HEK293 (cell line): ENCODE results near the gene PGAP1.

Experiments
- CTCF ChIA-PET: fragments of 350-600 bp; formaldehyde crosslinking; extraction: SDS; loops from one replicate; lab custom pipeline; 2021; ENCODE audit warnings: antibody characterized with exemption; lab: Yijun Ruan, JAX
- POLR2A ChIA-PET: fragments of 300-600 bp; formaldehyde crosslinking; extraction: SDS; loops from one replicate; lab custom pipeline; 2020; ENCODE audit warnings: antibody characterized with exemption, inconsistent platforms; lab: Yijun Ruan, JAX
- H3K27ac ChIP-seq: fragments of 200-500 bp; sonication (Bioruptor generic); 2 replicates; pipeline ENCODE4 v1.5.1; 2014; ENCODE audit warnings: low read depth, low read length, control low read depth, inconsistent platforms; ENCODE audit errors: extremely low read depth
- H3K36me3 ChIP-seq, 2 experiments: fragments of 200-500 bp in 1 of 2; sonication (Bioruptor generic) in 1 of 2; 1 replicate in 1 of 2; 2 replicates in 1 of 2; pipeline ENCODE4 v1.5.1; 2014 to 2017; ENCODE audit warnings: inconsistent platforms in 2 of 2, low read length in 2 of 2; ENCODE audit not compliant: control insufficient read depth in 2 of 2, insufficient read depth in 1 of 2
- H3K4me1 ChIP-seq: fragments of 200-500 bp; sonication (Bioruptor generic); 2 replicates; pipeline ENCODE4 v1.5.1; 2014; ENCODE audit warnings: mild to moderate bottlenecking, low read length, inconsistent platforms; ENCODE audit not compliant: control insufficient read depth, insufficient read depth
- H3K4me3 ChIP-seq: 2 replicates; pipeline ENCODE4 v1.5.1; 2011; ENCODE audit warnings: low read depth, mild to moderate bottlenecking, control low read depth, low read length, moderate library complexity
- H3K9me3 ChIP-seq: fragments of 200-500 bp; sonication (Bioruptor generic); 2 replicates; pipeline ENCODE4 v1.5.1; 2014; ENCODE audit warnings: low read depth, low read length, inconsistent platforms; ENCODE audit not compliant: control insufficient read depth, insufficient read depth
- IKZF3 ChIP-seq: fragments of 450-650 bp; IDR thresholded peaks from 2 replicates; pipeline ENCODE4 v1.5.0; 2018; ENCODE audit warnings: missing biosample characterization, mild to moderate bottlenecking, missing genetic modification characterization, moderate library complexity
- KLF9 ChIP-seq: fragments of 450-650 bp; formaldehyde crosslinking; IDR thresholded peaks from 2 replicates; pipeline ENCODE4 v1.5.1; 2016; ENCODE audit warnings: missing biosample characterization, missing genetic modification characterization, low read depth
- WT1 ChIP-seq: fragments of 450-650 bp; formaldehyde crosslinking; IDR thresholded peaks from 2 replicates; pipeline ENCODE4 v1.5.1; 2016; ENCODE audit warnings: missing biosample characterization, missing genetic modification characterization
- ZBTB48 ChIP-seq: fragments of 450-650 bp; formaldehyde crosslinking; IDR thresholded peaks from 2 replicates; pipeline ENCODE4 v1.5.1; 2016; ENCODE audit warnings: missing biosample characterization, missing genetic modification characterization
- ZFP41 ChIP-seq: fragments of 450-650 bp; formaldehyde crosslinking; IDR thresholded peaks from 2 replicates; pipeline ENCODE4 v1.5.1; 2016; ENCODE audit warnings: missing biosample characterization, missing genetic modification characterization, borderline replicate concordance
- ZNF394 ChIP-seq: fragments of 450-650 bp; formaldehyde crosslinking; IDR thresholded peaks from 2 replicates; pipeline ENCODE4 v1.5.1; 2016; ENCODE audit warnings: missing biosample characterization, missing genetic modification characterization, mild to moderate bottlenecking, moderate library complexity, borderline replicate concordance
- ZNF423 ChIP-seq: fragments of 450-650 bp; formaldehyde crosslinking; IDR thresholded peaks from 2 replicates; pipeline ENCODE4 v1.5.1; 2016; ENCODE audit warnings: missing biosample characterization, missing genetic modification characterization
- ZNF596 ChIP-seq: fragments of 450-650 bp; IDR thresholded peaks from 2 replicates; pipeline ENCODE4 v1.5.0; 2018; ENCODE audit warnings: missing biosample characterization, mild to moderate bottlenecking, missing genetic modification characterization, moderate library complexity
- ZNF791 ChIP-seq: fragments of 450-650 bp; formaldehyde crosslinking; IDR thresholded peaks from 2 replicates; pipeline ENCODE4 v1.5.1; 2016; ENCODE audit warnings: missing biosample characterization, missing genetic modification characterization
- TF ChIP-seq, protein P1 (sequence below): fragments of 450-650 bp; formaldehyde crosslinking; IDR thresholded peaks from 2 replicates; pipeline ENCODE4 v1.5.1; 2017; ENCODE audit warnings: missing biosample characterization, missing genetic modification characterization
- TF ChIP-seq, protein P2 (sequence below): fragments of 450-650 bp; formaldehyde crosslinking; IDR thresholded peaks from 2 replicates; pipeline ENCODE4 v1.5.1; 2016; ENCODE audit warnings: missing biosample characterization, missing genetic modification characterization
- TF ChIP-seq, protein P3 (sequence below): fragments of 450-650 bp; formaldehyde crosslinking; IDR thresholded peaks from 2 replicates; pipeline ENCODE4 v1.5.1; 2016; ENCODE audit warnings: missing biosample characterization, missing genetic modification characterization
- TF ChIP-seq, protein P4 (sequence below): fragments of 450-650 bp; formaldehyde crosslinking; IDR thresholded peaks from 2 replicates; pipeline ENCODE4 v1.5.1; 2017; ENCODE audit warnings: missing biosample characterization, mild to moderate bottlenecking, missing genetic modification characterization, moderate library complexity
- TF ChIP-seq, protein P5 (sequence below): fragments of 450-650 bp; formaldehyde crosslinking; IDR thresholded peaks from 2 replicates; pipeline ENCODE4 v1.5.1; 2016; ENCODE audit warnings: missing biosample characterization, missing genetic modification characterization, borderline replicate concordance
- TF ChIP-seq, protein P6 (sequence below): fragments of 450-650 bp; formaldehyde crosslinking; IDR thresholded peaks from 2 replicates; pipeline ENCODE4 v1.5.1; 2016; ENCODE audit warnings: missing biosample characterization, missing genetic modification characterization
- TF ChIP-seq, protein P7 (sequence below): fragments of 450-650 bp; formaldehyde crosslinking; conservative IDR thresholded peaks from 2 replicates; pipeline ENCODE4 v1.5.1; 2016; ENCODE audit warnings: low read depth, missing biosample characterization, missing genetic modification characterization

PGAP1 gene, protein sequence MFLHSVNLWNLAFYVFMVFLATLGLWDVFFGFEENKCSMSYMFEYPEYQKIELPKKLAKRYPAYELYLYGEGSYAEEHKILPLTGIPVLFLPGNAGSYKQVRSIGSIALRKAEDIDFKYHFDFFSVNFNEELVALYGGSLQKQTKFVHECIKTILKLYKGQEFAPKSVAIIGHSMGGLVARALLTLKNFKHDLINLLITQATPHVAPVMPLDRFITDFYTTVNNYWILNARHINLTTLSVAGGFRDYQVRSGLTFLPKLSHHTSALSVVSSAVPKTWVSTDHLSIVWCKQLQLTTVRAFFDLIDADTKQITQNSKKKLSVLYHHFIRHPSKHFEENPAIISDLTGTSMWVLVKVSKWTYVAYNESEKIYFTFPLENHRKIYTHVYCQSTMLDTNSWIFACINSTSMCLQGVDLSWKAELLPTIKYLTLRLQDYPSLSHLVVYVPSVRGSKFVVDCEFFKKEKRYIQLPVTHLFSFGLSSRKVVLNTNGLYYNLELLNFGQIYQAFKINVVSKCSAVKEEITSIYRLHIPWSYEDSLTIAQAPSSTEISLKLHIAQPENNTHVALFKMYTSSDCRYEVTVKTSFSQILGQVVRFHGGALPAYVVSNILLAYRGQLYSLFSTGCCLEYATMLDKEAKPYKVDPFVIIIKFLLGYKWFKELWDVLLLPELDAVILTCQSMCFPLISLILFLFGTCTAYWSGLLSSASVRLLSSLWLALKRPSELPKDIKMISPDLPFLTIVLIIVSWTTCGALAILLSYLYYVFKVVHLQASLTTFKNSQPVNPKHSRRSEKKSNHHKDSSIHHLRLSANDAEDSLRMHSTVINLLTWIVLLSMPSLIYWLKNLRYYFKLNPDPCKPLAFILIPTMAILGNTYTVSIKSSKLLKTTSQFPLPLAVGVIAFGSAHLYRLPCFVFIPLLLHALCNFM

DNA sequence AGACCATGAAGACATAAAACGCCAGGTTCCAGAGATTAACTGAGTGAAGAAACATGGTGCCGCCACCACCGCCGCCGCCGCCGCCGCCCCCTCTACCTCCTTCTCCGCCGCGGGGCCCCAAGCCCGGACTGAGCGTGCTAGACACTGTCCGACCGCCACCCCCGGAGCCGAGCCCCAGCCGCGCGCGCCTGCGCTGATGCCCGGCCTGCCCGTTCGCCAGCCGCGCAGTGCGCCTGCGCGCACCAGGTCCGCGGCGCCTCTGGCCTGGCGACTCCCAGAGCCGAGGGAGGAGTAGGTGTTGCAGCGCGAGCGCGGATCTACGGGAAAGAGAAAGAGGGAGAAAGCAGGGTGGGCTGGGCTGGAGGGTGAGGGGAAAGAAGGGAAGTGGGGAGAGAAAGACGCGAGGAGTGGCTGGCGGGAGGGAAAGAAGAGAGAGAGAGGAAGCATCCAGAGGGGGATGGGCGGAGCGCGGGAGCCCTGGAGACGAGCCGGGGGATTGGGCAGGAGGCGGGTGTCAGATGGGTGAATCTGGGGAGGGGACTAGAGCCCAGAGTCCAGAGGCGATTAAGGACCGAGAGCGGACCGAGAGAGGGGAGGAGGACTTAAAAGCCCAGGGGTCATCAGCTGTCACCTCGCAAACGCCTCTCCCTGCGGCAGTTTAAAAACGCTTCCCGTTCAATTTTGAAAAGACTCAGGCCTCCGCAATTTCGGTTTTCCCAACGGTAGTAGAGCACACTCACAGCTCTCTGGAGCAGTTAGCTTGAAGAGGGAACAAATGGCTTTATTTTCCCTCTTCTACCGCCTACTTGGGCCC is at the start of gene PGAP1:
PGAP1 (minus strand) TSS at position 146 of the 814 bp plus-strand sequence; CDS start at position 55, 91 bp downstream.
- no peaks in the 10 kb centered on the region; a peak in 1 of 3 replicates for H3K36me3 ChIP-seq
- H3K4me3 ChIP-seq = peak within 1 kb of the TSS; percentile 95
- no peaks in the 10 kb centered on the region for H3K9me3 ChIP-seq
- POLR2A ChIA-PET = interaction anchor here (0.6 to 1.9 kb wide), 6 partner anchors 17 to 557 kb away, joined by 3 to 5 read pairs (median 3); partner anchors contain the start of gene GTF3C3
- H3K4me1 ChIP-seq = peaks cover 10% of the 10 kb centered on the region
- CTCF ChIA-PET = interaction anchor here (0.6 to 1.8 kb wide), 2 partner anchors 16 to 68 kb away, joined by 3 to 4 read pairs; no protein-coding TSS in a partner anchor
- H3K27ac ChIP-seq = peak within 1 kb of the TSS; percentile 95
- TF ChIP-seq ZNF791 = no peak
- TF ChIP-seq ZBTB48 (tag by site-specific recombination) = peak; percentile 89; the same call in 1 of the 2 replicates
- TF ChIP-seq, protein P1, sequence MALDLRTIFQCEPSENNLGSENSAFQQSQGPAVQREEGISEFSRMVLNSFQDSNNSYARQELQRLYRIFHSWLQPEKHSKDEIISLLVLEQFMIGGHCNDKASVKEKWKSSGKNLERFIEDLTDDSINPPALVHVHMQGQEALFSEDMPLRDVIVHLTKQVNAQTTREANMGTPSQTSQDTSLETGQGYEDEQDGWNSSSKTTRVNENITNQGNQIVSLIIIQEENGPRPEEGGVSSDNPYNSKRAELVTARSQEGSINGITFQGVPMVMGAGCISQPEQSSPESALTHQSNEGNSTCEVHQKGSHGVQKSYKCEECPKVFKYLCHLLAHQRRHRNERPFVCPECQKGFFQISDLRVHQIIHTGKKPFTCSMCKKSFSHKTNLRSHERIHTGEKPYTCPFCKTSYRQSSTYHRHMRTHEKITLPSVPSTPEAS (tag by site-specific recombination) = peak; percentile 10; the same call in 1 of the 2 replicates
- TF ChIP-seq WT1 (tag by site-specific recombination) = peak; percentile 92
- peak; percentile 69; the same call in 1 of the 2 replicates for TF ChIP-seq ZNF394 (tag by site-specific recombination)
- TF ChIP-seq, protein P2, sequence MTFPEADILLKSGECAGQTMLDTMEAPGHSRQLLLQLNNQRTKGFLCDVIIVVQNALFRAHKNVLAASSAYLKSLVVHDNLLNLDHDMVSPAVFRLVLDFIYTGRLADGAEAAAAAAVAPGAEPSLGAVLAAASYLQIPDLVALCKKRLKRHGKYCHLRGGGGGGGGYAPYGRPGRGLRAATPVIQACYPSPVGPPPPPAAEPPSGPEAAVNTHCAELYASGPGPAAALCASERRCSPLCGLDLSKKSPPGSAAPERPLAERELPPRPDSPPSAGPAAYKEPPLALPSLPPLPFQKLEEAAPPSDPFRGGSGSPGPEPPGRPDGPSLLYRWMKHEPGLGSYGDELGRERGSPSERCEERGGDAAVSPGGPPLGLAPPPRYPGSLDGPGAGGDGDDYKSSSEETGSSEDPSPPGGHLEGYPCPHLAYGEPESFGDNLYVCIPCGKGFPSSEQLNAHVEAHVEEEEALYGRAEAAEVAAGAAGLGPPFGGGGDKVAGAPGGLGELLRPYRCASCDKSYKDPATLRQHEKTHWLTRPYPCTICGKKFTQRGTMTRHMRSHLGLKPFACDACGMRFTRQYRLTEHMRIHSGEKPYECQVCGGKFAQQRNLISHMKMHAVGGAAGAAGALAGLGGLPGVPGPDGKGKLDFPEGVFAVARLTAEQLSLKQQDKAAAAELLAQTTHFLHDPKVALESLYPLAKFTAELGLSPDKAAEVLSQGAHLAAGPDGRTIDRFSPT (tag by site-specific recombination) = peak; percentile 54; the same call in 1 of the 2 replicates
- TF ChIP-seq ZNF596 = peak; percentile 65
- TF ChIP-seq, protein P3, sequence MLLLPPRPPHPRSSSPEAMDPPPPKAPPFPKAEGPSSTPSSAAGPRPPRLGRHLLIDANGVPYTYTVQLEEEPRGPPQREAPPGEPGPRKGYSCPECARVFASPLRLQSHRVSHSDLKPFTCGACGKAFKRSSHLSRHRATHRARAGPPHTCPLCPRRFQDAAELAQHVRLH (tag by site-specific recombination) = peak; percentile 71; the same call in 1 of the 2 replicates
- TF ChIP-seq ZFP41 (tag by site-specific recombination) = no peak
- TF ChIP-seq, protein P4, sequence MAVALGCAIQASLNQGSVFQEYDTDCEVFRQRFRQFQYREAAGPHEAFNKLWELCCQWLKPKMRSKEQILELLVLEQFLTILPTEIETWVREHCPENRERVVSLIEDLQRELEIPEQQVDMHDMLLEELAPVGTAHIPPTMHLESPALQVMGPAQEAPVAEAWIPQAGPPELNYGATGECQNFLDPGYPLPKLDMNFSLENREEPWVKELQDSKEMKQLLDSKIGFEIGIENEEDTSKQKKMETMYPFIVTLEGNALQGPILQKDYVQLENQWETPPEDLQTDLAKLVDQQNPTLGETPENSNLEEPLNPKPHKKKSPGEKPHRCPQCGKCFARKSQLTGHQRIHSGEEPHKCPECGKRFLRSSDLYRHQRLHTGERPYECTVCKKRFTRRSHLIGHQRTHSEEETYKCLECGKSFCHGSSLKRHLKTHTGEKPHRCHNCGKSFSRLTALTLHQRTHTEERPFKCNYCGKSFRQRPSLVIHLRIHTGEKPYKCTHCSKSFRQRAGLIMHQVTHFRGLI = peak; percentile 35; the same call in 1 of the 2 replicates
- TF ChIP-seq, protein P5, sequence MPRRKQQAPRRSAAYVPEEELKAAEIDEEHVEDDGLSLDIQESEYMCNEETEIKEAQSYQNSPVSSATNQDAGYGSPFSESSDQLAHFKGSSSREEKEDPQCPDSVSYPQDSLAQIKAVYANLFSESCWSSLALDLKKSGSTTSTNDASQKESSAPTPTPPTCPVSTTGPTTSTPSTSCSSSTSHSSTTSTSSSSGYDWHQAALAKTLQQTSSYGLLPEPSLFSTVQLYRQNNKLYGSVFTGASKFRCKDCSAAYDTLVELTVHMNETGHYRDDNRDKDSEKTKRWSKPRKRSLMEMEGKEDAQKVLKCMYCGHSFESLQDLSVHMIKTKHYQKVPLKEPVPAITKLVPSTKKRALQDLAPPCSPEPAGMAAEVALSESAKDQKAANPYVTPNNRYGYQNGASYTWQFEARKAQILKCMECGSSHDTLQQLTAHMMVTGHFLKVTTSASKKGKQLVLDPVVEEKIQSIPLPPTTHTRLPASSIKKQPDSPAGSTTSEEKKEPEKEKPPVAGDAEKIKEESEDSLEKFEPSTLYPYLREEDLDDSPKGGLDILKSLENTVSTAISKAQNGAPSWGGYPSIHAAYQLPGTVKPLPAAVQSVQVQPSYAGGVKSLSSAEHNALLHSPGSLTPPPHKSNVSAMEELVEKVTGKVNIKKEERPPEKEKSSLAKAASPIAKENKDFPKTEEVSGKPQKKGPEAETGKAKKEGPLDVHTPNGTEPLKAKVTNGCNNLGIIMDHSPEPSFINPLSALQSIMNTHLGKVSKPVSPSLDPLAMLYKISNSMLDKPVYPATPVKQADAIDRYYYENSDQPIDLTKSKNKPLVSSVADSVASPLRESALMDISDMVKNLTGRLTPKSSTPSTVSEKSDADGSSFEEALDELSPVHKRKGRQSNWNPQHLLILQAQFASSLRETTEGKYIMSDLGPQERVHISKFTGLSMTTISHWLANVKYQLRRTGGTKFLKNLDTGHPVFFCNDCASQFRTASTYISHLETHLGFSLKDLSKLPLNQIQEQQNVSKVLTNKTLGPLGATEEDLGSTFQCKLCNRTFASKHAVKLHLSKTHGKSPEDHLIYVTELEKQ (tag by site-specific recombination) = 0 out of 2 replicates have a peak, but pooled peaks have one; percentile 40
- TF ChIP-seq ZNF423 (tag by site-specific recombination) = peak; percentile 72
- TF ChIP-seq, protein P6, sequence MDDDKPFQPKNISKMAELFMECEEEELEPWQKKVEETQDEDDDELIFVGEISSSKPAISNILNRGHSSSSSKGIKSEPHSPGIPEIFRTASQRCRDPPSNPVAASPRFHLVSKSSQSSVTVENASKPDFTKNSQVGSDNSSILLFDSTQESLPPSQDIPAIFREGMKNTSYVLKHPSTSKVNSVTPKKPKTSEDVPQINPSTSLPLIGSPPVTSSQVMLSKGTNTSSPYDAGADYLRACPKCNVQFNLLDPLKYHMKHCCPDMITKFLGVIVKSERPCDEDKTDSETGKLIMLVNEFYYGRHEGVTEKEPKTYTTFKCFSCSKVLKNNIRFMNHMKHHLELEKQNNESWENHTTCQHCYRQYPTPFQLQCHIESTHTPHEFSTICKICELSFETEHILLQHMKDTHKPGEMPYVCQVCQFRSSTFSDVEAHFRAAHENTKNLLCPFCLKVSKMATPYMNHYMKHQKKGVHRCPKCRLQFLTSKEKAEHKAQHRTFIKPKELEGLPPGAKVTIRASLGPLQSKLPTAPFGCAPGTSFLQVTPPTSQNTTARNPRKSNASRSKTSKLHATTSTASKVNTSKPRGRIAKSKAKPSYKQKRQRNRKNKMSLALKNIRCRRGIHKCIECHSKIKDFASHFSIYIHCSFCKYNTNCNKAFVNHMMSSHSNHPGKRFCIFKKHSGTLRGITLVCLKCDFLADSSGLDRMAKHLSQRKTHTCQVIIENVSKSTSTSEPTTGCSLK (tag by site-specific recombination) = no peak
- TF ChIP-seq, protein P7, sequence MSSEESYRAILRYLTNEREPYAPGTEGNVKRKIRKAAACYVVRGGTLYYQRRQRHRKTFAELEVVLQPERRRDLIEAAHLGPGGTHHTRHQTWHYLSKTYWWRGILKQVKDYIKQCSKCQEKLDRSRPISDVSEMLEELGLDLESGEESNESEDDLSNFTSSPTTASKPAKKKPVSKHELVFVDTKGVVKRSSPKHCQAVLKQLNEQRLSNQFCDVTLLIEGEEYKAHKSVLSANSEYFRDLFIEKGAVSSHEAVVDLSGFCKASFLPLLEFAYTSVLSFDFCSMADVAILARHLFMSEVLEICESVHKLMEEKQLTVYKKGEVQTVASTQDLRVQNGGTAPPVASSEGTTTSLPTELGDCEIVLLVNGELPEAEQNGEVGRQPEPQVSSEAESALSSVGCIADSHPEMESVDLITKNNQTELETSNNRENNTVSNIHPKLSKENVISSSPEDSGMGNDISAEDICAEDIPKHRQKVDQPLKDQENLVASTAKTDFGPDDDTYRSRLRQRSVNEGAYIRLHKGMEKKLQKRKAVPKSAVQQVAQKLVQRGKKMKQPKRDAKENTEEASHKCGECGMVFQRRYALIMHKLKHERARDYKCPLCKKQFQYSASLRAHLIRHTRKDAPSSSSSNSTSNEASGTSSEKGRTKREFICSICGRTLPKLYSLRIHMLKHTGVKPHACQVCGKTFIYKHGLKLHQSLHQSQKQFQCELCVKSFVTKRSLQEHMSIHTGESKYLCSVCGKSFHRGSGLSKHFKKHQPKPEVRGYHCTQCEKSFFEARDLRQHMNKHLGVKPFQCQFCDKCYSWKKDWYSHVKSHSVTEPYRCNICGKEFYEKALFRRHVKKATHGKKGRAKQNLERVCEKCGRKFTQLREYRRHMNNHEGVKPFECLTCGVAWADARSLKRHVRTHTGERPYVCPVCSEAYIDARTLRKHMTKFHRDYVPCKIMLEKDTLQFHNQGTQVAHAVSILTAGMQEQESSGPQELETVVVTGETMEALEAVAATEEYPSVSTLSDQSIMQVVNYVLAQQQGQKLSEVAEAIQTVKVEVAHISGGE (tag by site-specific recombination) = 0 out of 2 replicates have a peak, but pooled peaks have one; percentile 41
- TF ChIP-seq KLF9 = peak; percentile 74
- peak; percentile 90 for TF ChIP-seq IKZF3 (tag by site-specific recombination)
